Kidney (tissue), 14 donors: ENCODE data around the gene GPRC5D. TPM values are rescaled to one million over a fixed set of nuclear protein-coding genes. Genes with fewer than 3 reads are reported as not detected.

ENCODE experiments used
- DNase-seq, 5 donors: peaks; one replicate each; pipeline ENCODE4 v3.0.0-alpha.2; 2013 to 2020
- FAIRE-seq: peaks from 2 replicates; lab custom pipeline; 2012; peaks lifted over from hg19 to GRCh38; lab: Jason Lieb, UNC
- H3K27ac ChIP-seq, 2 donors: one replicate each; pipeline ENCODE4 v1.7.0; 2013; ENCODE audit warnings: low read depth in 2 of 2, low read length in 2 of 2, inconsistent platforms in 1 of 2
- H3K27me3 ChIP-seq: one replicate; pipeline ENCODE4 v1.7.1; 2013; ENCODE audit warnings: low read length, inconsistent platforms; ENCODE audit not compliant: control insufficient read depth, insufficient read depth
- H3K36me3 ChIP-seq, 3 donors: one replicate each; pipeline versions ENCODE4 v1.7.0 to v1.7.1; 2013; ENCODE audit warnings: low read length in 3 of 3, control low read depth in 1 of 3, inconsistent platforms in 1 of 3; ENCODE audit not compliant: insufficient read depth in 3 of 3, control insufficient read depth in 2 of 3
- H3K4me1 ChIP-seq, 3 donors: one replicate each; pipeline versions ENCODE4 v1.7.0 to v1.7.1; 2013; ENCODE audit warnings: low read length in 3 of 3, inconsistent platforms in 1 of 3, low read depth in 1 of 3; ENCODE audit not compliant: control insufficient read depth in 2 of 3, insufficient read depth in 2 of 3
- H3K4me3 ChIP-seq, 3 donors: one replicate each; pipeline versions ENCODE4 v1.7.0 to v1.8.1; 2013; ENCODE audit warnings: low read length in 3 of 3, control low read depth in 1 of 3, inconsistent platforms in 1 of 3
- H3K9ac ChIP-seq, 3 donors: one replicate each; pipeline versions ENCODE4 v1.7.0 to v1.7.1; 2013; ENCODE audit warnings: low read length in 3 of 3, control low read depth in 1 of 3, inconsistent platforms in 1 of 3
- H3K9me3 ChIP-seq, 3 donors: one replicate each; pipeline versions ENCODE4 v1.7.0 to v1.7.1; 2013; ENCODE audit warnings: low read length in 3 of 3, control low read depth in 1 of 3, inconsistent platforms in 1 of 3; ENCODE audit not compliant: control insufficient read depth in 2 of 3, insufficient read depth in 1 of 3
- CTCF ChIP-seq: IDR thresholded peaks from 3 replicates; pipeline ENCODE4 v1.5.1; 2012; ENCODE audit warnings: mild to moderate bottlenecking, moderate library complexity, borderline replicate concordance; ENCODE audit not compliant: insufficient read depth; ENCODE audit errors: extremely low read depth
- intact Hi-C: fragments of 100-400 bp; cut with DNase I; formaldehyde crosslinking; loops from one replicate; pipeline ENCODE4 v1.11.1; 2022
- polyA plus RNA-seq: library from polyadenylated mRNA; stranded (reverse); fragments of 350-450 nt; fragmentation: Illumina TruSeq; extraction: RNeasy Lipid Tissue Mini Kit (QIAGEN cat#74804); gene quantifications from one replicate; pipeline ENCODE4 v1.2.3, GENCODE V29; 2014; ENCODE audit warnings: low read depth, low replicate concordance; ENCODE audit not compliant: insufficient read depth
- total RNA-seq: library from RNA; stranded (reverse); fragmentation: NEBNext Ultra II Directional; extraction: Animal tissue kit (Norgen Biotek cat#: 25700); gene quantifications from one replicate; pipeline ENCODE4 v1.2.1, GENCODE V29; 2021
- donor health status: control.
- donor health status: control.
- donor health status: control.
- donor health status: control.
- donor health status: control.
- donor health status: DM: yes; HTN: yes; CAD: no.
- donor health status: Normal renal cell carcinoma (clear cell type).

Gene GPRC5D
- total and polyA plus RNA-seq, 2 donors from 2014 or later = 0.25 TPM; not detected in 1

GRCh38 chr12:12947902-12948301 lies 4.1 kb downstream of the GPRC5D start:
- Histone ChIP-seq H3K4me3 (no peak overlapping the region), H3K9me3 (no peaks in the 10 kb centered on the region), H3K27me3 (no peaks in the 10 kb centered on the region), H3K4me1 (no peaks in the 10 kb centered on the region), H3K27ac (no peak overlapping the region), H3K9ac (no peak overlapping the region), H3K36me3 (no peaks in the 10 kb centered on the region)
- no peak for TF ChIP-seq CTCF
- intact Hi-C loops = no loop called here
- no peak for DNase-seq
- no peak for FAIRE-seq

GRCh38 chr12:12946686-12947355 lies 5.1 kb downstream of the GPRC5D start:
- Histone ChIP-seq H3K9me3 (no peaks in the 10 kb centered on the region), H3K4me3 (no peak overlapping the region), H3K9ac (no peak overlapping the region), H3K4me1 (no peaks in the 10 kb centered on the region), H3K27me3 (no peaks in the 10 kb centered on the region), H3K36me3 (no peaks in the 10 kb centered on the region), H3K27ac (no peak overlapping the region)
- intact Hi-C loops = no loop called here
- DNase-seq (no peak), FAIRE-seq (no peak)
- no peak for TF ChIP-seq CTCF

- no peak for FAIRE-seq
Measured at GRCh38 chr12:12945591-12945990, 6.4 kb downstream of the GPRC5D start.

More at GRCh38 chr12:12945591-12945990, 6.4 kb downstream of the GPRC5D start:
- no peak overlapping the region for H3K9ac ChIP-seq
- TF ChIP-seq CTCF = no peak
- H3K4me1 ChIP-seq = no peaks in the 10 kb centered on the region
- no peaks in the 10 kb centered on the region for H3K36me3 ChIP-seq
- H3K27ac ChIP-seq = no peak overlapping the region
- no peak overlapping the region for H3K4me3 ChIP-seq
- no peak for DNase-seq
- no peaks in the 10 kb centered on the region for H3K27me3 ChIP-seq
- intact Hi-C loops = no loop called here
- H3K9me3 ChIP-seq = no peaks in the 10 kb centered on the region
